Activated T-cell treated with anti-CD3 and anti-CD28 coated beads, Interleukin-2, amount 50 U/mL, for 72 hours (primary cell): Measurements from ENCODE around the gene TMEM60. TPM values are rescaled to one million over a fixed set of nuclear protein-coding genes. Genes with fewer than 3 reads are reported as not detected.
A peak's percentile ranks its signal among the peaks of the same experiment; 100 is the strongest.
"Not testable (repeated sequence)": the region's sequence is repeated elsewhere in the genome, so short reads cannot be mapped to it uniquely, and the experiment has no call there.

ENCODE experiments used
- ATAC-seq, 2 donors: fragments of 150-1000 bp; cut with Tn5 transposase; replicated peaks in 1 of 2; 2 replicates each; pipeline ENCODE4 v1.10.0; 2021; ENCODE audit warnings: moderate library complexity in 2 of 2, mild to moderate bottlenecking in 1 of 2
- DNase-seq, 2 donors: peaks; one replicate each; pipeline ENCODE4 v3.0.0; 2021 to 2022; ENCODE audit warnings: mixed read lengths in 1 of 2
- H3K27ac Mint-ChIP-seq: one replicate; pipeline ENCODE4 v1.8.0; 2022; ENCODE audit warnings: mild to moderate bottlenecking, moderate library complexity, mixed read lengths
- H3K27me3 Mint-ChIP-seq: one replicate; pipeline ENCODE4 v1.8.0; 2022; ENCODE audit warnings: low read depth, mixed read lengths
- H3K36me3 Mint-ChIP-seq, 2 donors: one replicate each; pipeline ENCODE4 v1.8.0; 2022; ENCODE audit warnings: mixed read lengths in 2 of 2, mild to moderate bottlenecking in 1 of 2; ENCODE audit not compliant: insufficient read depth in 2 of 2
- H3K4me1 Mint-ChIP-seq: one replicate; pipeline ENCODE4 v1.8.0; 2022; ENCODE audit warnings: low read depth, mixed read lengths
- H3K4me3 Mint-ChIP-seq, 2 donors: one replicate each; pipeline ENCODE4 v1.8.0; 2022; ENCODE audit warnings: mild to moderate bottlenecking in 2 of 2, mixed read lengths in 2 of 2, moderate library complexity in 2 of 2
- H3K9me3 Mint-ChIP-seq, 2 donors: one replicate each; pipeline ENCODE4 v1.8.0; 2022; ENCODE audit warnings: mixed read lengths in 2 of 2
- total RNA-seq, 2 donors: library from RNA; stranded (reverse); gene quantifications; one replicate each; pipeline ENCODE4 v1.2.3, GENCODE V29; 2022

Gene TMEM60
- total RNA-seq, 2 donors from 2014 or later: 10.9 to 11.0 TPM

- Mint-ChIP-seq H3K27ac (no peak overlapping the region), H3K4me3 (no peak overlapping the region), H3K4me1 (no peaks in the 10 kb centered on the region), H3K36me3 (peaks cover 2 to 18% of the 10 kb centered on the region in 2 donors), H3K27me3 (no peaks in the 10 kb centered on the region), H3K9me3 (no peaks in the 10 kb centered on the region)
- DNase-seq: no peak
- ATAC-seq: no peak
These were observed 12.2 kb downstream of the TMEM60 start for GRCh38 chr7:77786018-77786417.

- H3K36me3 Mint-ChIP-seq: peaks cover 2 to 18% of the 10 kb centered on the region in 2 donors
- not testable (repeated sequence) for DNase-seq, H3K27ac Mint-ChIP-seq, ATAC-seq, H3K9me3 Mint-ChIP-seq, H3K4me3 Mint-ChIP-seq, H3K4me1 Mint-ChIP-seq, H3K27me3 Mint-ChIP-seq
These were observed 13.8 kb downstream of the TMEM60 start for GRCh38 chr7:77784426-77784825.

- H3K27me3 Mint-ChIP-seq: no peaks in the 10 kb centered on the region
- ATAC-seq (no peak), DNase-seq (no peak)
- H3K4me1 Mint-ChIP-seq: no peaks in the 10 kb centered on the region
- no peaks in the 10 kb centered on the region for H3K9me3 Mint-ChIP-seq
- peaks cover 0 to 20% of the 10 kb centered on the region in 2 donors for H3K36me3 Mint-ChIP-seq
- H3K27ac Mint-ChIP-seq: no peak overlapping the region
- H3K4me3 Mint-ChIP-seq: no peak overlapping the region
These were observed 14.7 kb downstream of the TMEM60 start for GRCh38 chr7:77783545-77783944.

GRCh38 chr7:77783111-77783510, 15.1 kb downstream of the TMEM60 start:
- DNase-seq (no peak), ATAC-seq (no peak)
- Mint-ChIP-seq H3K9me3 (no peaks in the 10 kb centered on the region), H3K27ac (no peak overlapping the region), H3K4me3 (no peak overlapping the region), H3K27me3 (no peaks in the 10 kb centered on the region), H3K4me1 (no peaks in the 10 kb centered on the region), H3K36me3 (peaks cover 0 to 22% of the 10 kb centered on the region in 2 donors)

GRCh38 chr7:77782383-77782782, 15.9 kb downstream of the TMEM60 start:
- Mint-ChIP-seq H3K36me3 (peaks cover 0 to 23% of the 10 kb centered on the region in 2 donors), H3K4me3 (no peak overlapping the region), H3K27me3 (no peaks in the 10 kb centered on the region), H3K4me1 (no peaks in the 10 kb centered on the region), H3K27ac (no peak overlapping the region), H3K9me3 (no peaks in the 10 kb centered on the region)
- DNase-seq (no peak), ATAC-seq (no peak)

GRCh38 chr7:77778535-77778934, 19.7 kb downstream of the TMEM60 start:
- H3K36me3 Mint-ChIP-seq: peaks cover 0 to 20% of the 10 kb centered on the region in 2 donors
- no peak overlapping the region for H3K4me3 Mint-ChIP-seq
- ATAC-seq (no peak), DNase-seq (no peak)
- H3K27ac Mint-ChIP-seq: no peak overlapping the region
- no peaks in the 10 kb centered on the region for H3K27me3 Mint-ChIP-seq
- no peaks in the 10 kb centered on the region for H3K9me3 Mint-ChIP-seq
- H3K4me1 Mint-ChIP-seq: no peaks in the 10 kb centered on the region

GRCh38 chr7:77771901-77772300, 26.3 kb downstream of the TMEM60 start:
- H3K9me3 Mint-ChIP-seq: no peaks in the 10 kb centered on the region
- no peaks in the 10 kb centered on the region for H3K27me3 Mint-ChIP-seq
- DNase-seq (no peak), ATAC-seq (no peak)
- H3K4me3 Mint-ChIP-seq: no peak overlapping the region
- peaks cover 5% of the 10 kb centered on the region for H3K4me1 Mint-ChIP-seq
- peak overlapping the region; percentile 6 for H3K27ac Mint-ChIP-seq
- H3K36me3 Mint-ChIP-seq: peaks cover 3 to 21% of the 10 kb centered on the region in 2 donors

GRCh38 chr7:77770316-77770715, 27.9 kb downstream of the TMEM60 start:
- H3K27ac Mint-ChIP-seq: no peak overlapping the region
- ATAC-seq: no peak

GRCh38 chr7:77766801-77767605, 31.2 kb downstream of the TMEM60 start:
- Mint-ChIP-seq H3K27ac (peak overlapping the region; percentile 88), H3K9me3 (no peaks in the 10 kb centered on the region), H3K36me3 (peaks cover 1 to 7% of the 10 kb centered on the region in 2 donors), H3K4me1 (peaks cover 19% of the 10 kb centered on the region), H3K4me3 (no peak overlapping the region), H3K27me3 (no peaks in the 10 kb centered on the region)
- ATAC-seq: no peak
- no peak for DNase-seq

More at GRCh38 chr7:77770316-77770715, 27.9 kb downstream of the TMEM60 start:
- Mint-ChIP-seq H3K36me3 (peaks cover 3 to 14% of the 10 kb centered on the region in 2 donors), H3K4me3 (no peak overlapping the region), H3K27me3 (no peaks in the 10 kb centered on the region), H3K4me1 (peaks cover 9% of the 10 kb centered on the region), H3K9me3 (no peaks in the 10 kb centered on the region)
- no peak for DNase-seq

- Mint-ChIP-seq H3K27me3 (no peaks in the 10 kb centered on the region), H3K4me3 (no peak overlapping the region), H3K36me3 (peaks cover 1 to 6% of the 10 kb centered on the region in 2 donors), H3K9me3 (no peaks in the 10 kb centered on the region), H3K27ac (peak overlapping the region; percentile 88), H3K4me1 (peaks cover 19% of the 10 kb centered on the region)
- ATAC-seq (no peak), DNase-seq (no peak)
These were observed 32.1 kb downstream of the TMEM60 start for GRCh38 chr7:77765906-77766800.

GRCh38 chr7:77765481-77765880, 32.8 kb downstream of the TMEM60 start:
- H3K27ac Mint-ChIP-seq: no peak overlapping the region
- ATAC-seq (no peak), DNase-seq (no peak)
- peaks cover 1 to 5% of the 10 kb centered on the region in 2 donors for H3K36me3 Mint-ChIP-seq
- H3K9me3 Mint-ChIP-seq: no peaks in the 10 kb centered on the region
- H3K27me3 Mint-ChIP-seq: no peaks in the 10 kb centered on the region
- no peak overlapping the region for H3K4me3 Mint-ChIP-seq
- peaks cover 19% of the 10 kb centered on the region for H3K4me1 Mint-ChIP-seq

GRCh38 chr7:77760809-77761453, 37.3 kb downstream of the TMEM60 start:
- Mint-ChIP-seq H3K4me1 (peaks cover 16% of the 10 kb centered on the region), H3K9me3 (no peaks in the 10 kb centered on the region), H3K4me3 (no peak overlapping the region), H3K27ac (no peak overlapping the region), H3K36me3 (no peaks in the 10 kb centered on the region), H3K27me3 (no peaks in the 10 kb centered on the region)
- ATAC-seq: no peak
- DNase-seq: no peak
